ENCODE data around the gene GFRA1.

- TF ChIP-seq, protein P1, sequence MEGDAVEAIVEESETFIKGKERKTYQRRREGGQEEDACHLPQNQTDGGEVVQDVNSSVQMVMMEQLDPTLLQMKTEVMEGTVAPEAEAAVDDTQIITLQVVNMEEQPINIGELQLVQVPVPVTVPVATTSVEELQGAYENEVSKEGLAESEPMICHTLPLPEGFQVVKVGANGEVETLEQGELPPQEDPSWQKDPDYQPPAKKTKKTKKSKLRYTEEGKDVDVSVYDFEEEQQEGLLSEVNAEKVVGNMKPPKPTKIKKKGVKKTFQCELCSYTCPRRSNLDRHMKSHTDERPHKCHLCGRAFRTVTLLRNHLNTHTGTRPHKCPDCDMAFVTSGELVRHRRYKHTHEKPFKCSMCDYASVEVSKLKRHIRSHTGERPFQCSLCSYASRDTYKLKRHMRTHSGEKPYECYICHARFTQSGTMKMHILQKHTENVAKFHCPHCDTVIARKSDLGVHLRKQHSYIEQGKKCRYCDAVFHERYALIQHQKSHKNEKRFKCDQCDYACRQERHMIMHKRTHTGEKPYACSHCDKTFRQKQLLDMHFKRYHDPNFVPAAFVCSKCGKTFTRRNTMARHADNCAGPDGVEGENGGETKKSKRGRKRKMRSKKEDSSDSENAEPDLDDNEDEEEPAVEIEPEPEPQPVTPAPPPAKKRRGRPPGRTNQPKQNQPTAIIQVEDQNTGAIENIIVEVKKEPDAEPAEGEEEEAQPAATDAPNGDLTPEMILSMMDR (IDR thresholded peaks at IDR 0.05), result no peak
- TF ChIP-seq EZH2 (IDR thresholded peaks at IDR 0.05; ENCODE audit: borderline replicate concordance, insufficient read depth, low read depth, low read length, poor library complexity, severe bottlenecking), result no peak
Measured at GRCh38 chr10:116024271-116024878, 248.6 kb downstream of the GFRA1 start.

Data from B cell (primary cell).